Stimulated activated CD8-positive, alpha-beta memory T cell treated with anti-CD3 and anti-CD28 coated beads, Interleukin-15, amount 100 ng/mL, for 48 hours (primary cell): ENCODE results near the gene PIK3CB.
"Not testable (repeated sequence)": the region's sequence is repeated elsewhere in the genome, so short reads cannot be mapped to it uniquely, and the experiment has no call there.

Experiments
- DNase-seq, 2 donors: peaks; one replicate each; pipeline ENCODE4 v3.0.0-alpha.2; 2020; ENCODE audit warnings: low read depth in 2 of 2

Gene PIK3CB

DNA sequence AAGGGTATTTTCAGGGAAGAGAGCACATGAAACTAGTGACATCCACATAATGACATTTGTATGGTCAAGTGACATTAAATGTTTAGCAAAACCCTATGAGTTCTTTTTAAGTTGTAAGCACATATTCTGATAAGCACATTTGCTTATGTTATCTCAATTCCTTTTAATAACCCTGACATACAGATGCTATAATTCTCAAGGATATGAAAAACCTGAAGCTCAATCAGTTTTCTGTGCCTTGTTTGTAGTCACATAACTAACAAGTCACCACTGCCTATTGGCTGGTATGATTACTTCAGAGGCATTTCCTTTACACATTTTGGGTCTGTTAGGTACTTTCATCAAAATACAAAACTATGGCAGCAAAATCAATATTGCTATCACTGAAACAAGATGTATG, 152.1 kb downstream of the PIK3CB start:
- no peak for DNase-seq

DNA sequence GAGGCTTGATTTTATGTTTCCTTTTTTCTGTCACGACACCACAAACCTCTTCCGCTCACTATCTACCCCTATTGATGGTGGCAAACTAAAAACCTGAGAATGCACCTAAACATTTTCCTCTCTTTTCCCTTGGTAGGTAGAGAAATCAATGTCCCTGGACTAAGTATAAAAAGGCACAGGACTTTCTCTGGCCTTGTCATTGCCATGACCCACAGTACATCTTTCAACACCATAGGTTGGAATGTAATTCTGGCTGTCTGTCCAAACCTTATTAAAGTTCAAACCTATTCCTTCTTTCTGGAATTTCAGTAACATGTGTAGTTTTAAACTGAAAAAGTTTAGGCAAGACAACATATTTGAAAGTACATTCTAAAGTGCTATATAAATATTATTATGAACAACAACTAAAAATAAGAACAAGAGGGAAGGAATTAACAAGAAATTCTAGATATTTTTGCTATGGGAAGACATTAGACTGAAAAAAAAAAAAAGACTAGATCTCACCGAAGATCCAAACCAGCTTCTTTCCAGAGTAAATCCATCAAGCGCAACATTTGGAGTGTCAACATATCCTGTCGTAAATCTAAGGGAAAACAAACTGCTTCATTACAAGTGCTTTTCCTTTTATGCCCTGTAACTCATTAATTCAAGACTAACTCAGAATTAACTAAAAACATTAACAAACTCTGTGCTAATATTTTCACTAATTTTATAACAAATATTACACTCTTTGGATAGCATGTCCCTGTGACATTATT, 153.1 kb downstream of the PIK3CB start:
- no peak for DNase-seq

DNA sequence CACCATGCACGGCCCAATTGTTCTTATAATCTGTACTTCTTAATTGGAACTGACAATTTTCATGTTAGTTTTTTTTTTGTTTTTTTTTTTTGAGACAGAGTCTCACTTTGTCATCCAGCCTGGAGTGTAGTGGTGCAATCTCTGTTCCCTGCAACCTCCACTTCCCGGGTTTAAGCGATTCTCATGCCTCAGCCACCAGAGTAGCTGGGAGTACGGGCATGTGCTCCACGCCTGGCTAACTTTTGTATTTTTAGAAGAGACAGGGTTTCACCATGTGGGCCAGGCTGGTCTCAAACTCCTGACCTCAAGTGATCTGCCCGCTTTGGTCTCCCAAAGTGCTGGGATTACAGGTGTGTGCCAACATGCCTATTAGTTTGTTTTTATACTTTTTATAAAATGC, 153.8 kb downstream of the PIK3CB start:
- DNase-seq, result not testable (repeated sequence)

DNA sequence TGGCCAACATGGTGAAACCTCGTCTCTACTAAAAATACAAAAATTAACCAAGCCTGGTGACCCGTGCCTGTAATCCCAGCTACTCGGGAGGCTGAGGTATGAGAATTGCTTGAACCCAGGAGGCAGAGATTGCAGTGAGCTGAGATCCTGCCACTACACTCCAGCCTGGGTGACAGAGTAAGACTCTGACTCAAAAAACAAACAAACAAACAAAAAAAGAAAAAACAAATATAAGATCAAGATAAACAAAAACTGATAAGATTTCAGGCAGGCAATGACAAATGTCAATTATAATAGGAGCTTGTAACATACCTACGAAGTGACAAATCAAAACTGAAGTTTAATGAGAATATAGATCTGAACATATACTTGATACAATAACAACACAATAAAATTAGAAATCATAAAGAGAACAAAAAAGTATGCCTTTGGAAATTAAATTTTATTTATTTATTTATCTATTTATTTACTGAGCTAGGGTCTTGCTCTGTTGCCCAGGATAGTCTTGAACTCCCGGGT, 155.8 kb downstream of the PIK3CB start:
- DNase-seq, result no peak

DNA sequence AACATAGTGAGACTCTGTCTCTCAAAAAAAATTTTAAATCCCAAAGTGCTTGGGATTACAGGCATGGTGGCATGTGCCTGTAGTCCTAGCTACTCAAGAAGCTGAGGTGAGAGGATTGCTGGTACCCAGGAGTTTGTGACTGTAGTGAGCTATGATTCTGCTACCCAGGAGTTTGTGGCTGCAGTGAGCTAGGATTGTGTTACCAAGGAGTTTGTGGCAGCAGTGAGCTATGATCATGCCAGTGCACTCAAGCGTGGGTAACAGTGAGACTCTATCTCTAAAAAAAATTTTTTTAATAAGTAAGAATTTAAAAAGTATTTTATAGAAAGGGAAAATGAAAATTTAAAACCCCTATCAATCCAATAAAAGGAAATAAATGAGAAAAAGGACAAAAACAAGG, 156.6 kb downstream of the PIK3CB start:
- DNase-seq, result no peak

DNA sequence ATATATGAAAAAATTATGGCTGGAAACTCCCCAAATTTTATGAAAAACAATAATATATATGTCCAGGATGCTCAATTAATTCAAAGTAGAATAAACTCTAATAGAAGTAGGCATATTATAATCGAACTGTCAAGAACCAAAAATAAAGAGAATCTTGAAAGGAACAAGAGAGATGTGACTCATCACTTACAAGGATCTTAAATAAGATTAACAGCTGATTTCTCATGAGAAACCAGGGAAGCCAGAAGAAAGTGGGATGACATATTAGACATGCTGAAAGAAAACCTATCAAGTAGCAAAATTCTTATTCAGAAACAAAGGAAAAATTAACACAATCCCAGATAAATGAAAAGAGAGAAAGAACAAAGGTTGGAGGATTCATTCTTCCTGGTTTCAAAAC, 159.3 kb downstream of the PIK3CB start:
- no peak for DNase-seq

DNA sequence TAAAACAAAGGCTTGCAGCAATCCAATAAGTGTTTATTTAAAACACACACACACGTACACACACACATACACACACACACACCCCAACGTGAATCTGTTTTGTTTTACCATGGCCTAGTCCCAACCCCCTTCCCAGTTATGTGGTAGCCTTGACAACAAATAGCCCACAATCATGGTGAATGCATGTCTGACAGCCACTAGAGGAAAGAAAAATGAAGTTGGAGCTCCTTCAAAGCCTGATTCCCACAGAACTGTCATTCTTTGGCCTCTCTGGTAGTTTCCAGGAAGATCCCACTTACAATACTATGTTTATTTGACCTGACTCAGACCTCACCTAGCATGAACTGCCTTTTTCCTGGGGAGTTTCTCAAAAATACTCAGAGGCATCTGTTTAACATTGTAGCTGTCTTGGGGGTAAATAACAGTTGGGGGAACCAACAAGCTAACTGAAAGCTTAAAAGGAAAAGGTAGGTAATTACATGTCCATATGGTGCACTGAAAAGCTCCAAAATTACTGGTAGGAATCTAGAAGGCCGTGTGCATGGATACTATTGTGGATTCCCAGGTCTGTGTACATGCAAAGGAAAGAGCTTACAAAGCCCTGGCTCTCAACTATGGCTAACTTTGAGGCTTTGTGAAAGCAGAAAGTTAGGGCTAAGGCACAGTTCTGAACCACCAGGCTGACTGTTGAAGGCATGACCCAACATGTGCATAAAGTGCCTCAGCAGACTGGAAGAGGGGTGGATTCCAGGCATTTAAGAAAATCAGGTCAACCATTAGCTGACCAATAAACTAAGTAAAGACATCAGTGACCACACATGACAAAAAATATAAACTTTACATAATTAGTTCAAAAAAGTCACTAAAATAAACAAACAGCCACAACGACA, 160.8 kb downstream of the PIK3CB start:
- DNase-seq, result no peak

DNA sequence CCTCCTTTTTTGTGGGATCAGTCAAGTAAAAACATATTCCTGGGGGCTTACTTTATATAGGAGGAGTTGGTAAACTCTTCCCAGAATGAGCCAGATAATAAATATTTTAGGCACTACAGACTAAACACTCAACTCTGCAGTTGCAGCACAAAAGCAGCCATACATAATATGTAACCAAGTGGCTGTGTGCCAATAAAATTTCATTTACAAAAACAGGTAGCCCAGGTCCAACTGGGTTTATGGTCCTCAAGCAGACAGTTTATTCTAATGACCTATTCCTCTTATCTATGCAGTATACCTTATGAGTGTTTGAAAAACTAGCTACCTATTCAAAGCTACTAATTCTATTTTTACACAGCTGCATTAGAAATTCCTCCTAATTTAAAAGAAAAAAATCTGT, 164.3 kb downstream of the PIK3CB start:
- no peak for DNase-seq

DNA sequence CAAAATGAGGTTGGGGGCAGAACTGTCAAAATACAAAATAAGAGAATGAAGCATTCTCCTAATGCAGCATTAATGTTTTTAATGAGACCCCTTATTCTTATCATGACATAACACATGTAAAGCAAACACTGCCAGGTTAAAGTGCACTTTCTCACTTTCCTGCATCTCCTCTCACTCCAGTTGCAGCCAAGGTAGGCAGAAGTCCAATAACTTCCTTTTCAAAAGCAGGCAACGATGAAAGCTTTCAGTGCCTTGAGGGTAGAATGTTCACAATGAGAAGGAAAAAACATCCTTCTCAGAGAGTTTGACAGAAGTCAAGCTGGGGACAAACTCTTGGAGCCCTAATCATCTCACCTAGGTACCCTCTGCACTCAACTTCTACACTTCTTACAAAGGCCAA, 166.6 kb downstream of the PIK3CB start:
- no peak for DNase-seq

DNA sequence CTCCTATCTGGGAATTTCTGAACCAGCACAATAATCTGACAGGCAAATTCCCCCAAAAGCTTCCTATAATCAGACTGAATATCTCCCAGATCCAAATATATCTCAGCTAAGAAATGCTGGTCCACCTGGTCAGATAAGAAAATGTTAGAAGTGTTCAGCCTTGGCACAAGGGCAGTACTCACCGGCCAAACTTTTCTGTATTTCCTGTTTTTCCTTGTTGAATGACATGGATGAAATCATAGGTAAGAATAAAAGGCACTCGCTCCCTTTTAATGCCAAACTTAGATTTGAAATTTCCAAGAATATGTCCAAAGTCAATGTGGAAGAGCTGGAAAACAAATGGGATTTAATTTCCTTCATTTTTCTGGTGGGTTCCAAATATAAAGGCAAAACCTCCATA, 177.2 kb downstream of the PIK3CB start:
- no peak for DNase-seq

DNA sequence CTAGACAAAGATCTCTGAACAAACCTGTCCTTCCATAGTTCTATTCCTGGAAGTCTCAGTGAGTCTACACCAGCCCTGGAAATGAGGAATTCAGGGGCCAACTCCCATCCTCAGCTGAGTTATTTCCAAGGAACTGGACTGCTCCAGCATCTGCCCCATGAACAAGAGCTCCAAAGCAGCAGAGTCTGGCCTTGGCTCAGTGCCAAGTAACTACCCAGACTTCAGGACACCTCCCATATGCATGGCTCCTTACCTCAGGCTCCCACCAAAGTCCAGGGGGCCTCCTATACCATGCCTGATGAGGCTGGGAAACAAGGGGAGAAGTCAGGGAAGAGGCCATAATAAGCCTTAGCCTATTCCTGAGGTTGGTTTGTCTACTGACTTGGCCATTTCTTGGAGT, 181.2 kb downstream of the PIK3CB start:
- no peak for DNase-seq

DNA sequence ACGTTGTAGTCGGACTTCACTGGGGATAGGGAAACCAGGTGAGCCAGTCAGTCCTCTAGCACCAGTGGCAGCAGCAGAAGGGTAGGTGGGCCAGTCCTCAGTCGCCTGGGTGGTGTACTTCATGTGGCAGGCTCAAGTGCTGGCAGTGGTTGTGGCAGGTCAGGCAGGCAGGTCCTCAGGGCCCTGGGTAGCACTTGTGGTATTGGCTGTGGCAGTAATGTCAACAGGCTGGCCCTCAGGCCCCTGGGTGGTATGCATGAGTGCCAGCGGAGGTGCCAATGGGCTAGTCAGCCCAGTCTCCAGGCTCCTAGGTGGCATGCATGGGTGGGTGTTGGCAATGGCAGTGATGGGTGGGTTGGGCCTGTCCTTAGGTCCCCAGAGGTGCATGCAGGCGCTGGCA, 185.6 kb downstream of the PIK3CB start:
- no peak for DNase-seq

DNA sequence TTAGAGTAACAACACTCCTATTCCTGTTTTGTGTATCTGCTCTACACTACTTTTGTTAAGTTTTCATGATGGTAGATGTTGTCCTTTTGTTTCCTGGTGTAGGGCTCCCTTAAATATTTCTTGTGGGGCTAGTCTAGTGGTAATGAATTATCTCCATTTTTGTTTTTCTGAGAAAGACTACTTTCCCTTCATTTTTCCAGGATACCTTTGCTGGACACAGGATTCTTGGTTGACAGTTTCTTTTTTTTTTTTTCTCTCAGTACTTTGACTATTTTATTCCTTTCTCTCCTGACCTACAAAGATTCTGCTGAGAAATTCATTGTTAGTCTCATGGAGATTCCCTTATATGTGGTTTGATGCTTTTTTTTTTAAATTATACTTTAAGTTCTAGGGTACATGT, 188.2 kb downstream of the PIK3CB start:
- DNase-seq, result no peak

DNA sequence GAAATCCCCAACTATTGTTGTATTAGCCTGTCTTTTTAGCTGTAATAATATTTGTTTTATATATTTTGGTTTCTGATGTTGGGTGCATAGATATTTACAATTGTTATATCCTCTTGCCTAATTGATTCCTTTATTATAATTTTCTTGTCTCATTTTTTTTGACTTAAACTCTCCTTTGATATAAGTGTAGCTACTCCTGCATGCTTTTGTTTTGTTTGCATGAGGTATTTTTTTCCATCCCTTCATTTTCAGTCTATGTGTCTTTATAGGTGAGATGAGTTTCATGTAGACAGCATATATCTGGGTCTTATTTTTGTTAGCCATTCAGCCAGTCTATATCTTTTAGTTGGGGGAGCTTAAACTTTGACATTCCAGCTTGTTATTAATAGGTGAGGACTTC, 188.7 kb downstream of the PIK3CB start:
- no peak for DNase-seq

DNA sequence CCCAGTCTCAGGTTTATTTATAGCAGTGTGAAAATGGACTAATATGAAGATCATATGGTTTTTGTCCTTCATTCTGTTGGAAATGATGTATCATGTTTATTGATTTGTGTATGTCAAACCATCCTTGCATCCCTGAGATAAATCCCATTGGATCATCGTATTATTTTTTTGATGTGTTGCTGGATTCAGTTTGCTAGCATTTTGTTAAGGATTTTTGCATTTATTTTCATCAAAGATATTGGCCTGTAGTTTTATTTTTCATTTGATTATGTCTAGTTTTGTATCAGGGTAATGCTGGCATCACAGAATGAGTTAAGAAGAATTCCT, 191.8 kb downstream of the PIK3CB start:
- no peak for DNase-seq

DNA sequence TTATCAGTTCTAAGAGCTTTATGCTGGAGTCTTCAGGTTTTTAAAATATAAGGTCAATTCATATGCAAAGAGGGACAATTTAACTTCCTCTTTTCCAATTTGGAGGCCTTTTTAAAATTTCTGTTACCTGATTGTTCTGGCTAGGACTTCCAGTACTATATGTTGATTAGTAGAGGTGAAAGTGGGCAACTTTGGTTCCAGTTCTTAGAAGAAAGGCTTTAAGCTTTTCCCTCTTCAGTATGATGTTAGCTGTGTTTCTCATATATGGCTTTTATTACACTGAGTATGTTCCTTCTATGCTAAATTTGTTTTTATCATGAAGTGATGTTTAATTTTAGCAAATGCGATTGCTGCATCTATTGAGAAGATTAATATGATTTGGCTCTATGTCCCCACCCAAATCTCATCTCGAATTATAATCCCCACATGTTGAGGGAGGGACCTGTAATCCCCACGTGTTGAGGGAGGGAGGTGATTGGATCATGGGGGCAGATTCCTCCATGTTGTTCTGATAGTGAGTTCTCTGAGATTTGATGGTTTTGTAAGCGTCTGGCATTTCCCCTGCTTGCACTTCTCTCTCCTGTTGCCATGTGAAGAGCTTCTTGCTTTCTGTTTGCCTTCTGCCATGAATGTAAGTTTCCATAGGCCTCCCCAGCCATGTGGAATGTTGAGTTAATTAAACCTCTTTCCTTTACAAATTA, 192.4 kb downstream of the PIK3CB start:
- DNase-seq, result no peak

DNA sequence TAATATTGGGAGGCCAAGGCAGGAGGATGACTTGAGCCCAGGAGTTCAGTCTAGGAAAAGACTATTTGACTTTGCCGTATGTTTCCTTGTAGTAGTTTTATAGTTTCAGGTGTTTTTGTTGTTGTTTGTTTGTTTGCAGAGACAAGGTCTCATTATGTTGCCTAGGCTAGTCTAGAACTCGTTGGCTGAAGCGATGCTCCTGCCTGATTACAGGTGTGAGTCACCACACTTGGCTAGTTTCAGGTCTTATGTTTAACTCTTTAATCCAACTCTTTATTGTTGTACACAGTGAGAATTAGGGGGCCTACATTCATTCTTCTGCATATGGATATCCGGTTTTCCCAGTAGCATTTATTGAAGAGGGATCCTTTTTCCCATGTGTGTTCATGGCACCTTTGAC, 194.2 kb downstream of the PIK3CB start:
- DNase-seq, result no peak

DNA sequence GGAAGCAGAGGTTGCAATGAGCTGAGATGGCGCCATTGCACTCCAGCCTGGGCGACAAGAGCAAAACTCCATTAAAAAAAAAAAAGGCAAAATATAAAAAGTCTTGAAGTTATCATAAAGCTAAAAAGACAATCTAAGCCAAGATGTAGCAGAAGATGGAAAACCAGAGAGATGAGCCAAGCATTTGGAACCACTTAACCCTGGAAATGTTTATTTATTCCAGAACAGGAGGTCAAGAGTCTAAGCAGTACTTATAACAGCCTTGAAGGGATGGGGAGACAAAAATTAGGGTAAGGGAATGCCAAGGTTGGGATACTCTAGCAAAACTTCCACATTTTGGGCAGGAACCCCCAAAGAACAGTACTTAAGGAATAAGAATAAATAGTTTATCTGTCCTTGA, 196.1 kb downstream of the PIK3CB start:
- DNase-seq, result no peak

DNA sequence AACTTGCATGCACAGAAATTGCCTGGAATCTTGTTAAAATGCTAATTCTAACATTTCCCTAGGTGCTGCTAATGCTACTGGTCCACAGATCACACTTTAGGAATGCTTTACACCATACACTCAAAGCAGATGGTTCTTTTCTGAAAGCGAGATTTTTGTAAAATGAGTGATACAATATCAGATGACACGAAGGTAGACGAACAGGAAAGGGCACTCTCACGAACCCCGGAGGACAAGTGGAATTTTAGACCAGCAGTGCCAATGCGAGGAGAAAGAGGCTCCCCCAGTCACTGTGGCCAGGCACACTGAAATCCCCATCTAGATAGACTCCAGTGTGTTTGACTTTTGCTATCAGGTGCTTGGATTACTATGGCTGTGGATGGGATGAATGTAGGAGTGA, 205.2 kb downstream of the PIK3CB start:
- DNase-seq, result no peak

DNA sequence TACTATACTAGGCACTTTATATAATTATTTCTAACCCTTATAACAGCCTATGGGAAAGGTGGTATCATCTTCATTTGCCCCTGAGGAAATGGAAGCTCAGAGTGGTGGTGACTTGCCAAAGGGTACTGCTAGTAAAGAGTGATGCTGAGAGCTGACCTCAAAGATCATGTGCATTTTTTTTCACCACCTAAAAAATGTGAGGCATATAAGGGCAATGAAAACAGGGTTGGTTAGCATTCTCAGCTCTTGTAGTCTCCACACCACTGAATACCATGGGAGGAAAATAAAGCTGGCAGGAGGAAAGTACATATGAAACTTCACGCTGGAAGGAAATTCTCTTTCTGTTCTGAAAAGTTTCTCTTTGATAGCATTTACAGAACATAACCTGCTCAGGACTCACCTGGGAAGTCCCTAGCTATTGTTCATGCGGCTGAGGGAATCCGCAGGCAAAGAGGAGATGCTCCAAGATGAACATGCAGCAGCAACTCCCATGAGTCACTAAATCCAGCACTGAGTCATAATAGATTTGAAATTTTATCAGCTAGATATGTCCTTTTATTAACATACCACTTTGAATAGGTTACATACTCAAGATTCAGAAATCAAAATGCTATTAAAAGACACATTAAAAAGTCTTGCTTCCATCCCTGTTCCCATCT, 208.9 kb downstream of the PIK3CB start:
- DNase-seq, result no peak

DNA sequence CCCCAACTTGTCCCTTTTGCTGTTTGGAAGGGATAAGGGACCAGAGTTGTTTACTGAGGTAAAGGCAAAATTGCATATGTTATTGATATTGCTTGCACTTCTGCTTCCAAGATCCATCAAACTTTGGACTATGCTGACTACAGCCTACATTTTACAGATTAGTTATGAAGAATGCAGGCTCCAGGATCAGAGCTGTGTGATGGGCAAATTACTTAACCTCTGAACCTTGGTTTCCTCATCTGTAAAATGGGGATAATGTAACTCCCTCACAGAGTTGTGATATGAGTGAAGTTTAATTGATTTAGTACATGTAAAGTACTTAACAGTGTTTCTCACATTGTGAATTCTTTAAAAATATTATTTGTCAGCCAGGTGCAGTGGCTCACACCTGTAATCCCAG, 210.2 kb downstream of the PIK3CB start:
- no peak for DNase-seq

DNA sequence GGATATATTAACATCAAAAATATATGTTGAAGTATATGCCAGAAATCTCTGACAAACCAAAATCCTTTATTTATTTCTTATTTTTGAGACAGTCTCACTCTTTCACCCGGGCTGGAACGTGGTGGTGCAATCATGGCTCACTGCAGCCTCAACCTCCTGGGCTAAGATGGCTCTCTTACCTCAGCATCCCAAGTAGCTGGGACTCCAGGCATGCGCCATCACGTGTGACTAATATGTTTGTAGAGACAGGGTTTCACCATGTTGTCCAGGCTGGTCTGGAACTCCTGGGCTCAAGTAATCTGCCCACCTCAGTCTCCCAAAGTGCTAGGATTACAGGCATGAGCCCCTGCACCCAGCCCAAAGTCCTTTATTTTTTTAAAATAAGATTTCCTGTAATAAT, 214.3 kb downstream of the PIK3CB start:
- no peak for DNase-seq
